Muscle layer of duodenum (tissue), 2 donors: ENCODE results near the gene CCZ1B.
"Not testable (repeated sequence)": the region's sequence is repeated elsewhere in the genome, so short reads cannot be mapped to it uniquely, and the experiment has no call there.

Source experiments
- H3K27ac ChIP-seq: one replicate; pipeline ENCODE4 v1.7.0; 2013; ENCODE audit warnings: mild to moderate bottlenecking, low read length
- H3K27me3 ChIP-seq: one replicate; pipeline ENCODE4 v1.7.0; 2013; ENCODE audit warnings: low read depth, mild to moderate bottlenecking, control low read depth, low read length
- H3K36me3 ChIP-seq, 2 donors: one replicate each; pipeline ENCODE4 v1.7.0; 2013; ENCODE audit warnings: low read length in 2 of 2, control low read depth in 1 of 2, mild to moderate bottlenecking in 1 of 2; ENCODE audit not compliant: insufficient read depth in 2 of 2, control insufficient read depth in 1 of 2
- H3K4me1 ChIP-seq, 2 donors: one replicate each; pipeline ENCODE4 v1.7.0; 2013; ENCODE audit warnings: low read length in 2 of 2, mild to moderate bottlenecking in 2 of 2, control low read depth in 1 of 2, moderate library complexity in 1 of 2; ENCODE audit not compliant: insufficient read depth in 2 of 2, control insufficient read depth in 1 of 2
- H3K4me3 ChIP-seq, 2 donors: one replicate each; pipeline ENCODE4 v1.7.0; 2013; ENCODE audit warnings: low read length in 2 of 2, low read depth in 1 of 2, mild to moderate bottlenecking in 1 of 2
- H3K9me3 ChIP-seq, 2 donors: one replicate each; pipeline ENCODE4 v1.7.0; 2013; ENCODE audit warnings: low read length in 2 of 2, control low read depth in 1 of 2, mild to moderate bottlenecking in 1 of 2; ENCODE audit not compliant: control insufficient read depth in 1 of 2
- donor health status: healthy.

The CCZ1B gene

DNA sequence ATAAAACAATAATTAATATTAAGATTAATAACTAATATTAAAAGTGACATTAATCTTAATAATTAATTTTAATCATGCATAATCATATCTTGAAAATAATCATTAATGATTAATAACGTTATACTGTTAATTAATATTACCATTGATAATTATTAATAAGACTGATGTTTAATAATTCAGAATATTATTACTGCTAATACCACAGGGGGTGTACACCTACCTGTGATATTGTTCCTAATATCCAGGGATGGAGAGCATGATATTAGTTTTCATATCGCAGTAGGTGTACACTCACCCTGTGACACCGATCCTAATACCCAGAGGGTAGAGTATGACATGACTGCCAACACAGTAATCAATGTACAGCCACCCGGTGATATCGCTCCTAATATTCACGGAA is 23.1 kb upstream of the CCZ1B start:
- H3K4me1 ChIP-seq, H3K27ac ChIP-seq, H3K9me3 ChIP-seq, H3K36me3 ChIP-seq, H3K27me3 ChIP-seq, H3K4me3 ChIP-seq: not testable (repeated sequence)

DNA sequence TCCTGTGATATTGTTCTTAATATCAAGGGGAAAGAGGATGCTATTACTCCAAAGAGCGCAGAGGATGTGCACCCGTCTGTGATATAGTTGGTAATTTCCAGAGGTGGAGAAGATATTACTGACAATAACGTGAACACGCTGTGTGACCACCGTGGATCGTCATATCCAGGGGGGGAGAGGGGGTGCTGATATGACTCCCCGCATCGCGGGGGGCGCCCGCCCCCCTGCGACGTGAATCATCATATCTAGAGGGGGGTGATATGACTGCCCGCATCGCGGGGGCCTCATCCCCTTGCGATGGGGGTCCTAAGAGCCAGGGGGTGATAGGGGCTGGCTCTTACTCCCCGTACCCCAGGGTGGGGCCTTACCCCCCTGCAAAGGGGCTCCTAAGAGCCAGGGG is 21.7 kb upstream of the CCZ1B start:
- not testable (repeated sequence) for H3K4me1 ChIP-seq, H3K27ac ChIP-seq, H3K36me3 ChIP-seq, H3K27me3 ChIP-seq, H3K9me3 ChIP-seq, H3K4me3 ChIP-seq

DNA sequence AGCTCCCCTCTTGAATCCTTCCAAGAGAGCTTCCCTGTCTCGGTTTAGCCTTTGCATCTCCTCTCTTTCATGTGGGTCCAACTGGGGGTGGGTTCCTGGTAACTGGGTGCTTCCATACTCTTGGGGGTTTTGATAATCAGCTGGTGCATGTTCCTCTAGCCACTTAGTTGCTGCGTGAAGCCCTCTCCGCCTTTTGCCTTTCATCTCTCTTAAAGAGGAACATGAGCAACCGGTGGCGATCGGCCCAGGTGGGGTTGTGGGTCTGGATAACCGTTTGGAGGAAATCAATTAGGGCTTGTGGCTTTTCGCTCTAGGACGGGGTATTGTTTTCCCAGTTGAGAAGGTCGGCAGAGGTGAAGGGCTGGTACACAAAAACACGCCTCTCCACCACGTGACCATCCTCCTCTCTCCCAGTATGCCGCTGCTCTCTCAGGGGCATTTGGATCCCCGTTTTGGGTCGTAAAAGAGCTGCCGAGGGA is 19.9 kb upstream of the CCZ1B start:
- not testable (repeated sequence) for H3K27me3 ChIP-seq, H3K36me3 ChIP-seq, H3K9me3 ChIP-seq, H3K4me1 ChIP-seq, H3K27ac ChIP-seq, H3K4me3 ChIP-seq

DNA sequence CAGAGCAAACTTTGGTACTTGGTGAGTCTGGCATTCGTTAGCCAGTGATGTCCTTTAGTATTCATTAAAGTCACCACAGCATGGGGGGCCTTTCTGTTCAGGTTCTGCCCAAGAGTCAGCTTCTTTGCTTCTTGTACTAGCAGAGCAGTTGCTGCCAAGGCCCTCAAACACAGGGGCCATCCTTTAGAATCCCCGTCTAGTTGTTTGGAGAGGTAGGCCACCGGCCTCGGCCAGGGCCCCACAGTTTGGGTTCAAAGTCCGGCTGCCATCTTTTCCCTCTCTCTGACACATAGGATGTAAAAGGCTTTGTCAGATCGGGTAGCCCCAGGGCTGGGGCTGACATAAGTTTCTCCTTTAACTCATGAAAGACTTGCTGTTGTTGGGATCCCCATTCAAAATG is 17.6 kb upstream of the CCZ1B start:
- not testable (repeated sequence) for H3K27ac ChIP-seq, H3K4me1 ChIP-seq, H3K27me3 ChIP-seq, H3K36me3 ChIP-seq, H3K9me3 ChIP-seq, H3K4me3 ChIP-seq

DNA sequence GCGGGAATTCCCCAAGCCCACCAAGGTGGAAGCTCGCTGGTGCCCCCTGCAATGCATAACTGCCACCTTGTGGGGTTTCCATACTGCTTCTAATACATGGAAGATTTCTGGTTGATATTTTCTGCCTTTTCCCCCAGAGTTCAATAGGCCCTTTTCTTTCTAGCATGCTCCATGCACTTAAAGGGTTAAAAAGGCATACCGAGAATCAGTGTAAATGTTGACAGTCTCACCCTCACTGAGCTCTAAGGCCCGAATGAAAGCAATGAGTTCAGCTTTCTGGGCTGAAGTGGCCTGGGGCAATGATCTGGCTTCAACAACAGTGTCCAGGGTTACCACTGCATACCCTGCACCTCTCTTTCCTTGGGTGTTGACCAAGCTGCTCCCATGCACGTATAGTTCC is 17.0 kb upstream of the CCZ1B start:
- not testable (repeated sequence) for H3K27ac ChIP-seq, H3K9me3 ChIP-seq, H3K4me1 ChIP-seq, H3K36me3 ChIP-seq, H3K4me3 ChIP-seq, H3K27me3 ChIP-seq

DNA sequence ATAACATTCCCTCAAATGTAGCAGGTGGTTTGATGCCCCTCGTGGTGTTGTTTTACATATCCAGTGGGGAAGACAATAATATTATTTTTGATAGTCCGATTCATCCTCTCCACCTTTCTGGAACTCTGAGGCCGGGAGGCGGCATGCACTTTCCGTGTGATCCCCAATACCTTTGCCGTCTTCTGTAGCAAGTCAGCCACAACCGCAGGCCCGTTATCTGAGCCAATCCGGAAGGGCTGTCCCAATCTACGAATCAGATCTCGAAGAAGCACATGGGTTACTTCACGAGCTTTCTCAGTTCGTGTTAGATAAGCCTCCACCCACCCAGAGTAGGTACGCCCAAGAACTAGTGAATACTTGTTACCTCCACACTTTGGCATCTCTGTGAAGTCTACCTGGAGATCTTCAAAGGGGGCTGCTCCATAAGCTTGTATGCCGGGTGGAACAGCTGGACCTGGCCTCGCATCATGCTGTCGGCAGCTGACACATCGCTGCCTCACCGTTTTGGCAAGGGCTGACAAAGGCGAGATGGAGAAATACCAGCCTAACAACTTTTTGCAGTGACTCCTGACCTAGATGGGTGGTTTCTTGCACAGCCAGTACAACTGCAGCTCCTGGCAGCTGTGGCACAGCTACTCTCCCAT is 16.3 kb upstream of the CCZ1B start:
- not testable (repeated sequence) for H3K9me3 ChIP-seq, H3K27ac ChIP-seq, H3K4me3 ChIP-seq, H3K27me3 ChIP-seq, H3K4me1 ChIP-seq, H3K36me3 ChIP-seq

DNA sequence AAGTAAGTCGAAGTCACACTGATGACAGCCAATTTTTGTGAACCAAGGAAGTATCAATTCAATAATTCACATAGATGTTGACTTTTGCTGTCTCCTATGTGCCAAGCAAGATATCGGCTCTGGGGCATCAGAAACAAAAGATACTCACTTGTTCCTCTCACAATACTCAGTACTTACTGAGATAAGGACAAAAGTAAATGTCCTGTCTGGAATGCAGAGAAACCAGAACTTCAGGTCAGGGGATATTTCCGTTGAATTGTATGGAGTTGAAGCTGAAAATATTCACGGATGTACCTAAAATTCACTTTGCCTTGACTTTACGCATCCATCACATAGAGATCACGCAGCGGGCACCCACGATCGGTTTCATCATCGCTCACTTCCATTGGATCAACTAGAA is 11.0 kb upstream of the CCZ1B start:
- H3K4me3 ChIP-seq, H3K27me3 ChIP-seq, H3K4me1 ChIP-seq, H3K27ac ChIP-seq, H3K9me3 ChIP-seq, H3K36me3 ChIP-seq: not testable (repeated sequence)

DNA sequence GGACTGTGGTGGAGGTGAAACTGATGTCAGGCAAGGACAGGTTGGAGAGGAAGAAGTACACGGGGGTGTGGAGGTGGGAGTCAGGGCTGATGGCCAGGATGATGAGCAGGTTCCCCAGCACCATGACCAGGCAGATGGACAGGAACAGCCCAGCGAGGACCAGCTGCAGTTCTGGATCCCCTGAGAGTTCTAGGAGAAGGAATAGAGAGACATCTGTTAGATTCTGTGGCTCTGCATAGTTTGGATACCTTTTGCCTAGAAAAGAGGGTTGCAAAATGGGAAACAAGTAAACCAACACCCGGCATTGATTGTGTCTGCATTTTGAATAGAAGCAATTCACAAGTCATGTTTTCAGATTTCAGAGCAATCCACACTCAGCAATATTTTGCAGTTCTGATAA is 9.4 kb upstream of the CCZ1B start:
- H3K9me3 ChIP-seq, H3K27ac ChIP-seq, H3K4me1 ChIP-seq, H3K36me3 ChIP-seq, H3K4me3 ChIP-seq, H3K27me3 ChIP-seq: not testable (repeated sequence)

DNA sequence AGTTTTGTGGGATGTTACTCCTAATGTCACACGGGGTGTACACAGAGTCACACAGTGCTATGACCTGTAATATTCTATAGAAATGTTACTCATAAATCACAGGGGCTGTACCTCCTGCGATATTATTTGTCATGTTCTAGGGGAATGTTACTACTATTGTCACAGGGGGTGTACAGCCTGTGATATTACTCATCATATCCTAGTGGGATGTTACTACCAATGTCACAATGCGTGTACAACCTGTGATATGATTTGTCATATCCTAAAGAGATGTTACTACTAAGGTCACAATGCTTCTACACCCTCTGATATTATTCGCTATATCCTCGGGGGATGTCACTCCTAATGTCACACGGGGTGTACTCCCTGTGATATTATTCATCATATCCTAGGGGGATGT is 7.6 kb upstream of the CCZ1B start:
- H3K4me3 ChIP-seq = no peak overlapping the region
- no peak overlapping the region for H3K27ac ChIP-seq
- H3K27me3 ChIP-seq = no peaks in the 10 kb centered on the region
- no peaks in the 10 kb centered on the region for H3K36me3 ChIP-seq
- H3K4me1 ChIP-seq = no peaks in the 10 kb centered on the region
- no peaks in the 10 kb centered on the region for H3K9me3 ChIP-seq

DNA sequence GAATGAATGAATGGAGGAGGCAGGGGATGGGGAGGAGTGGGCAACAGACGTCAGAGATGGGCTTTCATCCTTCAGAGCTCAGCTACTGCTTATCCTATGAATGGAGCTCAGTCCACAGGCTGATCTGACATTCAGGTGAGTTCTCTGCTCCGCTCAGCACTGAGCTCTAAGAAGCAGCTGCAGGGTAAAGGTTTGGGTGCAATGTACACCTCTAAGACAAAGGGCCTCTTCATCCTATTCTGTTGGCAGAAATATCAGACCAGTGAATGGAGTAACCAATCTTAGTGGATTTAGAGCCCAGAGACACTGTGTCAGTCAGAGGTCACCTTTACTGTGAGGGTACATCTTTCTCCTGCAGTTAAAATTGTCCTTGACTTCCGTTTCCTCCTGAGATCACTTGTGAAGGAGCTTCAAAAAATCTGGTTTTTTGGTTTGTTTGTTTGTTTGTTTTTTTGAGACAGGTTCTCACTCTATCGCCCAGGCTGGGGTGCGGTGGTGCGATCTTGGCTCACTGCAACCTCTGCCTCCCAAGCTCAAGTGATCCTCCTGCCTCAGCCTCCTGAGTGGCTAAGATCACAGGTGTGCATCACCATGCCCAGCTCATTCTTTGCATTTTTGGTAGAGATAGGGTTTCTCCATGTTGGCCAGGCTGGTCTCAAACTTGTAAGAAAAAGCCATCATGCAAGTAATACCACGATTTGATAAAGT is 5.1 kb upstream of the CCZ1B start:
- no peak overlapping the region for H3K27ac ChIP-seq
- H3K4me1 ChIP-seq = no peaks in the 10 kb centered on the region
- no peaks in the 10 kb centered on the region for H3K36me3 ChIP-seq
- H3K4me3 ChIP-seq = no peak overlapping the region
- no peaks in the 10 kb centered on the region for H3K9me3 ChIP-seq
- H3K27me3 ChIP-seq = no peaks in the 10 kb centered on the region

DNA sequence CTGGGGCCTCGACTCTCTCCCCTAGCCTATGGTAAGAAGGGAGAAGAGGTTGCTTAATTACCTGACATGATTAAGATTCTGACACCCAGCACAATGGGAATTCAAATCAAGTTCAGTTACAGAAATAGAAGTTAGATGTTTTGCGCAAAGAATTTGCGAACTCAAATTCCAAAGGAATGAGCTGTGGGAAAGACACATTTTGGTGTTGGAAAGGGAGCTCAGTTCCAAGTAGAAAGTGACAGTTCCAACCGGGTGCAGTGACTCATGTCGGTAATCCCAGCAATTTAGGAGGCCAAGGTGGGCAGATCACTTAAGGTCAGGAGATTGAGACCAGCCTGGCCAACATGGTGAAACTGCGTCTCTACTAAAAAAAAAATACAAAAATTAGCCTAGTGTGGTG is 4.0 kb upstream of the CCZ1B start:
- not testable (repeated sequence) for H3K36me3 ChIP-seq, H3K4me3 ChIP-seq, H3K27me3 ChIP-seq, H3K9me3 ChIP-seq, H3K4me1 ChIP-seq, H3K27ac ChIP-seq

DNA sequence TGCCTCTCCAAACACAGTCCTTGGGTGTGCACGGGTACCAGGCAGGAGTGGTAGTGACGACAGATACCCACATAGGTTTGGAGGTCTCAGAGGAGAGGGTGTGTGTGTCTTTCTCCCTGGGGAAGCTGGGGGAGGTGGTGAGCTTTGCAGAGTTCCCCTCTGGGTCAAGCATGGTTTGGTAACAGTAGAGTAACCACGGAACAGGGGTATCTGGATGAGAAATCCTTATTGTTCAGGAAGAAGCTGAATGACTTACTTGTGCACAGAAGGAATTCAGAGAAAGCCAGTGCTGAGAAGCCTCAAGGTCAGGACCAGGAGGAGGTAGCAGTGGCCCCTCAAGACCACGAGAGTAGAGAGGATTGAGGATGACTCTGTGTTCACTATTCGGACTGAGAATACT is 3.5 kb upstream of the CCZ1B start:
- H3K9me3 ChIP-seq, H3K4me3 ChIP-seq, H3K36me3 ChIP-seq, H3K27ac ChIP-seq, H3K4me1 ChIP-seq, H3K27me3 ChIP-seq: not testable (repeated sequence)
